HG03135 (cell line): Measurements from ENCODE around the gene SRD5A3.

Source experiments
- ATAC-seq: cut with Tn5 transposase; IDR thresholded peaks from one replicate; pipeline ENCODE4 v1.9.1; 2021; ENCODE audit warnings: mild to moderate bottlenecking, moderate library complexity; ENCODE audit not compliant: unreplicated experiment

SRD5A3 gene

GRCh38 chr4:55345980-55346850 is at the start of gene SRD5A3:
SRD5A3 (plus strand) TSS chr4:55346242; CDS start chr4:55346337, 95 bp downstream.
- peak; percentile 97 for ATAC-seq

- ATAC-seq = no peak
These were observed 48.7 kb upstream of the SRD5A3 start for GRCh38 chr4:55297346-55297745.

- no peak for ATAC-seq
These were observed 42.3 kb upstream of the SRD5A3 start for GRCh38 chr4:55303760-55304165.

GRCh38 chr4:55304303-55304702 is 41.7 kb upstream of the SRD5A3 start:
- no peak for ATAC-seq

- ATAC-seq = no peak
These were observed 38.0 kb upstream of the SRD5A3 start for GRCh38 chr4:55308071-55308470.

- ATAC-seq = no peak
These were observed 34.1 kb upstream of the SRD5A3 start for GRCh38 chr4:55311792-55312488.

GRCh38 chr4:55312489-55313101 is 33.4 kb upstream of the SRD5A3 start:
- ATAC-seq = no peak

- ATAC-seq = no peak
These were observed 31.8 kb upstream of the SRD5A3 start for GRCh38 chr4:55314141-55314820.

GRCh38 chr4:55318175-55319129 is 27.6 kb upstream of the SRD5A3 start:
- ATAC-seq = no peak

GRCh38 chr4:55321707-55322264 is 24.3 kb upstream of the SRD5A3 start:
- no peak for ATAC-seq

- no peak for ATAC-seq
These were observed 22.7 kb upstream of the SRD5A3 start for GRCh38 chr4:55323375-55323774.

GRCh38 chr4:55326629-55327028 is 19.4 kb upstream of the SRD5A3 start:
- ATAC-seq = no peak

GRCh38 chr4:55329012-55329411 is 17.0 kb upstream of the SRD5A3 start:
- ATAC-seq = no peak

GRCh38 chr4:55330241-55330640 is 15.8 kb upstream of the SRD5A3 start:
- ATAC-seq = no peak

GRCh38 chr4:55336138-55337034 is 9.7 kb upstream of the SRD5A3 start:
- no peak for ATAC-seq

- no peak for ATAC-seq
These were observed 8.1 kb upstream of the SRD5A3 start for GRCh38 chr4:55337944-55338343.

GRCh38 chr4:55338486-55338885 is 7.6 kb upstream of the SRD5A3 start:
- no peak for ATAC-seq

- no peak for ATAC-seq
These were observed 5.8 kb upstream of the SRD5A3 start for GRCh38 chr4:55340266-55340665.

- ATAC-seq = no peak
These were observed 2.2 kb upstream of the SRD5A3 start for GRCh38 chr4:55343887-55344286.
